HepG2 (cell line): ENCODE results near the gene TRAPPC12. TPM values are rescaled to one million over a fixed set of nuclear protein-coding genes. Genes with fewer than 3 reads are reported as not detected.

Experiments used
- CCAR2 ChIP-seq: fragments of 200-400 bp; formaldehyde crosslinking; optimal IDR thresholded peaks from 2 replicates; pipeline ENCODE3; 2018; ENCODE audit warnings: low read depth, mild to moderate bottlenecking, low read length, moderate library complexity
- CHD2 ChIP-seq: IDR thresholded peaks from 2 replicates; pipeline ENCODE4 v1.6.1; 2011; ENCODE audit warnings: low read depth, low read length, improper control_type of control experiment
- CHD4 ChIP-seq: fragments of 200-600 bp; sonication (generic); IDR thresholded peaks from 2 replicates; pipeline ENCODE4 v1.7.0; 2017; ENCODE audit warnings: mild to moderate bottlenecking, low read length, borderline replicate concordance
- MAZ ChIP-seq, 2 experiments: sonication (generic) in 1 of 2; formaldehyde crosslinking in 1 of 2; IDR thresholded peaks; 2 replicates each; pipeline versions ENCODE4 v1.5.0 to v1.6.1; 2012 to 2020; ENCODE audit warnings: low read depth in 2 of 2, mild to moderate bottlenecking in 2 of 2, borderline replicate concordance in 1 of 2, improper control_type of control experiment in 1 of 2, low read length in 1 of 2, missing genetic modification reagents in 1 of 2, moderate library complexity in 1 of 2
- MIER2 ChIP-seq: IDR thresholded peaks from 2 replicates; pipeline ENCODE4 v1.6.1; 2016; ENCODE audit warnings: missing biosample characterization, missing genetic modification reagents
- MIXL1 ChIP-seq: IDR thresholded peaks from 2 replicates; pipeline ENCODE4 v1.6.1; 2016
- PPARG ChIP-seq: conservative IDR thresholded peaks from 2 replicates; pipeline ENCODE4 v1.6.1; 2016; ENCODE audit warnings: missing biosample characterization, missing genetic modification reagents
- PRDM4 ChIP-seq: sonication (generic); formaldehyde crosslinking; IDR thresholded peaks from 2 replicates; pipeline ENCODE4 v1.9.0; 2021; ENCODE audit warnings: missing genetic modification reagents, borderline replicate concordance
- RBM39 ChIP-seq: fragments of 200-400 bp; formaldehyde crosslinking; IDR thresholded peaks from one replicate; pipeline ENCODE4 v1.6.1; 2018; ENCODE audit warnings: antibody characterized with exemption, mild to moderate bottlenecking, low read depth, low read length; ENCODE audit not compliant: poor library complexity, severe bottlenecking
- SOX5 ChIP-seq: IDR thresholded peaks from 2 replicates; pipeline ENCODE4 v1.6.1; 2016; ENCODE audit warnings: borderline replicate concordance
- TCF12 ChIP-seq, 2 experiments: fragments of 450-650 bp in 1 of 2; sonication (generic) in 1 of 2; formaldehyde crosslinking in 1 of 2; IDR thresholded peaks; 2 replicates each; pipeline versions ENCODE4 v1.6.1 to v1.8.0; 2017 to 2022; ENCODE audit warnings: antibody characterized with exemption in 1 of 2, mild to moderate bottlenecking in 1 of 2, missing genetic modification reagents in 1 of 2, moderate library complexity in 1 of 2
- ZFP62 ChIP-seq: sonication (generic); formaldehyde crosslinking; IDR thresholded peaks from 2 replicates; pipeline ENCODE4 v1.4.0; 2020; ENCODE audit warnings: missing genetic modification reagents
- ZNF160 ChIP-seq: sonication (generic); formaldehyde crosslinking; IDR thresholded peaks from 2 replicates; pipeline ENCODE4 v1.8.0; 2022; ENCODE audit warnings: mild to moderate bottlenecking, inconsistent platforms, missing genetic modification reagents
- ZNF501 ChIP-seq: sonication (generic); formaldehyde crosslinking; IDR thresholded peaks from 2 replicates; pipeline ENCODE4 v1.5.1; 2020; ENCODE audit warnings: mild to moderate bottlenecking, moderate library complexity, missing genetic modification reagents
- ZSCAN21 ChIP-seq: sonication (generic); formaldehyde crosslinking; IDR thresholded peaks from 2 replicates; pipeline ENCODE4 v1.8.0; 2022; ENCODE audit warnings: mild to moderate bottlenecking, missing genetic modification reagents, moderate library complexity, borderline replicate concordance
- polyA plus RNA-seq, 8 experiments: library from polyadenylated mRNA; depleted of rRNA in 3 of 8; stranded (reverse) in 7 of 8; unstranded in 1 of 8; fragments of >200 nt; fragmentation: Illumina TruSeq in 4 of 8; extraction: Trizol in 4 of 8; gene quantifications; 2 replicates each; pipeline versions ENCODE4 v1.2.1 to v1.2.3, GENCODE V29; 2011 to 2016; ENCODE audit warnings: low read depth in 4 of 8, missing spikeins in 1 of 8, mixed read lengths in 1 of 8; ENCODE audit not compliant: insufficient read depth in 1 of 8
- total RNA-seq, 5 experiments: library from RNA; depleted of rRNA; stranded (reverse); fragments of >200 nt; fragmentation: Illumina TruSeq; extraction: Trizol; gene quantifications; 2 replicates each; pipeline ENCODE4 v1.2.3, GENCODE V29; 2016; ENCODE audit warnings: low read depth in 1 of 5
- TF ChIP-seq, protein P1 (sequence below): sonication (generic); formaldehyde crosslinking; IDR thresholded peaks from 2 replicates; pipeline ENCODE4 v1.5.0; 2020; ENCODE audit warnings: missing genetic modification reagents, mild to moderate bottlenecking, borderline replicate concordance
- TF ChIP-seq, protein P2 (sequence below): sonication (generic); formaldehyde crosslinking; IDR thresholded peaks from 2 replicates; pipeline ENCODE4 v1.5.1; 2020; ENCODE audit warnings: mild to moderate bottlenecking, missing genetic modification reagents, borderline replicate concordance
- TF ChIP-seq, protein P3 (sequence below): sonication (generic); formaldehyde crosslinking; IDR thresholded peaks from 2 replicates; pipeline ENCODE4 v1.8.1; 2023; ENCODE audit warnings: mild to moderate bottlenecking, missing genetic modification reagents, borderline replicate concordance
- TF ChIP-seq, protein P4 (sequence below): sonication (generic); formaldehyde crosslinking; IDR thresholded peaks from 2 replicates; pipeline ENCODE4 v1.8.0; 2022; ENCODE audit warnings: missing genetic modification reagents, mild to moderate bottlenecking, borderline replicate concordance
- TF ChIP-seq, protein P5 (sequence below): sonication (generic); formaldehyde crosslinking; IDR thresholded peaks from 2 replicates; pipeline ENCODE4 v1.8.0; 2022; ENCODE audit warnings: mild to moderate bottlenecking, missing genetic modification reagents; ENCODE audit not compliant: insufficient replicate concordance

Gene TRAPPC12
- total and polyA plus RNA-seq, 2 of the 13 experiments (the other 11 are each of a cell fraction or from before 2014, with no cell fraction given): 46.4 to 97.7 TPM

- TF ChIP-seq TCF12 (IDR thresholded peaks at IDR 0.05) (no peak), TCF12 (CRISPR knock-in tag; IDR thresholded peaks at IDR 0.05) (no peak), MAZ (IDR thresholded peaks at IDR 0.05; ENCODE audit: borderline replicate concordance, low read depth, low read length) (no peak), MAZ (CRISPR knock-in tag; IDR thresholded peaks at IDR 0.05; ENCODE audit: low read depth) (0 out of 2 replicates have a peak, but pooled peaks have one; percentile 34), MIXL1 (CRISPR knock-in tag) (no peak), SOX5 (CRISPR knock-in tag) (peak; percentile 65; the same call in 1 of the 2 replicates), ZNF501 (CRISPR knock-in tag) (peak; percentile 25; the same call in 1 of the 2 replicates), CCAR2 (no peak), MIER2 (CRISPR knock-in tag) (no peak), ZFP62 (CRISPR knock-in tag) (no peak), PRDM4 (no peak), CHD4 (no peak), CHD2 (no peak), PPARG (CRISPR knock-in tag) (peak; percentile 46; the same call in 1 of the 2 replicates), ZNF160 (CRISPR knock-in tag) (no peak), RBM39 (no peak), ZSCAN21 (CRISPR knock-in tag) (0 out of 2 replicates have a peak, but pooled peaks have one; percentile 65)
- TF ChIP-seq, protein P1, sequence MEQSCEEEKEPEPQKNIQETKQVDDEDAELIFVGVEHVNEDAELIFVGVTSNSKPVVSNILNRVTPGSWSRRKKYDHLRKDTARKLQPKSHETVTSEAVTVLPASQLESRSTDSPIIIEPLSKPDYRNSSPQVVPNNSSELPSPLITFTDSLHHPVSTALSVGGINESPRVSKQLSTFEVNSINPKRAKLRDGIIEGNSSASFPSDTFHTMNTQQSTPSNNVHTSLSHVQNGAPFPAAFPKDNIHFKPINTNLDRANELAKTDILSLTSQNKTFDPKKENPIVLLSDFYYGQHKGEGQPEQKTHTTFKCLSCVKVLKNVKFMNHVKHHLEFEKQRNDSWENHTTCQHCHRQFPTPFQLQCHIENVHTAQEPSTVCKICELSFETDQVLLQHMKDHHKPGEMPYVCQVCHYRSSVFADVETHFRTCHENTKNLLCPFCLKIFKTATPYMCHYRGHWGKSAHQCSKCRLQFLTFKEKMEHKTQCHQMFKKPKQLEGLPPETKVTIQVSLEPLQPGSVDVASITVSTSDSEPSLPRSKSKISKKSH: peak; percentile 97
- TF ChIP-seq, protein P2, sequence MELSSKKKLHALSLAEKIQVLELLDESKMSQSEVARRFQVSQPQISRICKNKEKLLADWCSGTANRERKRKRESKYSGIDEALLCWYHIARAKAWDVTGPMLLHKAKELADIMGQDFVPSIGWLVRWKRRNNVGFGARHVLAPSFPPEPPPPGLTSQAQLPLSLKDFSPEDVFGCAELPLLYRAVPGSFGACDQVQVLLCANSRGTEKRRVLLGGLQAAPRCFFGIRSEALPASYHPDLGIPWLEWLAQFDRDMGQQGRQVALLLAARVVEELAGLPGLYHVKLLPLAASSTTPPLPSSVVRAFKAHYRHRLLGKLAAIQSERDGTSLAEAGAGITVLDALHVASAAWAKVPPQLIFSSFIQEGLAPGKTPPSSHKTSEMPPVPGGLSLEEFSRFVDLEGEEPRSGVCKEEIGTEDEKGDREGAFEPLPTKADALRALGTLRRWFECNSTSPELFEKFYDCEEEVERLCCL (CRISPR knock-in tag): no peak
- TF ChIP-seq, protein P3, sequence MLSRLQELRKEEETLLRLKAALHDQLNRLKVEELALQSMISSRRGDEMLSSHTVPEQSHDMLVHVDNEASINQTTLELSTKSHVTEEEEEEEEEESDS: no peak
- TF ChIP-seq, protein P4, sequence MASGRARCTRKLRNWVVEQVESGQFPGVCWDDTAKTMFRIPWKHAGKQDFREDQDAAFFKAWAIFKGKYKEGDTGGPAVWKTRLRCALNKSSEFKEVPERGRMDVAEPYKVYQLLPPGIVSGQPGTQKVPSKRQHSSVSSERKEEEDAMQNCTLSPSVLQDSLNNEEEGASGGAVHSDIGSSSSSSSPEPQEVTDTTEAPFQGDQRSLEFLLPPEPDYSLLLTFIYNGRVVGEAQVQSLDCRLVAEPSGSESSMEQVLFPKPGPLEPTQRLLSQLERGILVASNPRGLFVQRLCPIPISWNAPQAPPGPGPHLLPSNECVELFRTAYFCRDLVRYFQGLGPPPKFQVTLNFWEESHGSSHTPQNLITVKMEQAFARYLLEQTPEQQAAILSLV: peak; percentile 60; the same call in 1 of the 2 replicates
- TF ChIP-seq, protein P5, sequence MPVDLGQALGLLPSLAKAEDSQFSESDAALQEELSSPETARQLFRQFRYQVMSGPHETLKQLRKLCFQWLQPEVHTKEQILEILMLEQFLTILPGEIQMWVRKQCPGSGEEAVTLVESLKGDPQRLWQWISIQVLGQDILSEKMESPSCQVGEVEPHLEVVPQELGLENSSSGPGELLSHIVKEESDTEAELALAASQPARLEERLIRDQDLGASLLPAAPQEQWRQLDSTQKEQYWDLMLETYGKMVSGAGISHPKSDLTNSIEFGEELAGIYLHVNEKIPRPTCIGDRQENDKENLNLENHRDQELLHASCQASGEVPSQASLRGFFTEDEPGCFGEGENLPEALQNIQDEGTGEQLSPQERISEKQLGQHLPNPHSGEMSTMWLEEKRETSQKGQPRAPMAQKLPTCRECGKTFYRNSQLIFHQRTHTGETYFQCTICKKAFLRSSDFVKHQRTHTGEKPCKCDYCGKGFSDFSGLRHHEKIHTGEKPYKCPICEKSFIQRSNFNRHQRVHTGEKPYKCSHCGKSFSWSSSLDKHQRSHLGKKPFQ (CRISPR knock-in tag): peak; percentile 72
Observed at GRCh38 chr2:3368261-3368722, 11.2 kb upstream of the TRAPPC12 start (continued).
